Measurements from ENCODE around the gene UNC13A.

- TF ChIP-seq CTCF (IDR thresholded peaks at IDR 0.05; ENCODE audit: extremely low read depth in 1 of 2, insufficient read depth in 1 of 2, low read depth in 1 of 2, low read length in 2 of 2) (no peak), MAX (IDR thresholded peaks at IDR 0.05; ENCODE audit: insufficient read depth, insufficient read length) (no peak)
Observed at GRCh38 chr19:17572638-17573037, 115.5 kb downstream of the UNC13A start.

Data from endothelial cell of umbilical vein (primary cell).